ENCODE measurements around the gene CLRN2.

- TF ChIP-seq CTCF (conservative IDR thresholded peaks at IDR 0.05; ENCODE audit: low read depth, low read length) = no peak
- TF ChIP-seq EZH2phosphoT487 (IDR thresholded peaks at IDR 0.05; ENCODE audit: borderline replicate concordance, low read length) = no peak
Measured at GRCh38 chr4:17489123-17489522, 25.8 kb upstream of the CLRN2 start.
